MV-4-11 (cell line): ENCODE data around the gene LEFTY2.
"Not testable (repeated sequence)": the region's sequence is repeated elsewhere in the genome, so short reads cannot be mapped to it uniquely, and the experiment has no call there.

Experiments used
- DNase-seq: peaks from one replicate; lab custom pipeline; 2025; lab: John Stamatoyannopoulos, UW

LEFTY2 gene

GRCh38 chr1:225903623-225904022 is 37.4 kb downstream of the LEFTY2 start:
- DNase-seq: no peak

- DNase-seq: no peak
These were observed 41.7 kb downstream of the LEFTY2 start for GRCh38 chr1:225899044-225899925.

- DNase-seq: no peak
These were observed 43.2 kb downstream of the LEFTY2 start for GRCh38 chr1:225897595-225898514.

GRCh38 chr1:225896937-225897549 is 44.0 kb downstream of the LEFTY2 start:
- no peak for DNase-seq

GRCh38 chr1:225896494-225896893 is 44.5 kb downstream of the LEFTY2 start:
- no peak for DNase-seq

- no peak for DNase-seq
These were observed 48.7 kb downstream of the LEFTY2 start for GRCh38 chr1:225892307-225892706.

- no peak for DNase-seq
These were observed 49.6 kb downstream of the LEFTY2 start for GRCh38 chr1:225891229-225891972.

- no peak for DNase-seq
These were observed 50.4 kb downstream of the LEFTY2 start for GRCh38 chr1:225890346-225891228.

GRCh38 chr1:225889743-225890142 is 51.3 kb downstream of the LEFTY2 start:
- no peak for DNase-seq

GRCh38 chr1:225888898-225889601 is 52.0 kb downstream of the LEFTY2 start, which contains the start of gene LEFTY1:
Gene LEFTY1 (minus strand): TSS chr1:225889146. CDS start chr1:225889066, 80 bp downstream.
- DNase-seq: no peak

- no peak for DNase-seq
These were observed 52.6 kb downstream of the LEFTY2 start for GRCh38 chr1:225888289-225888897.

- DNase-seq: not testable (repeated sequence)
These were observed 53.3 kb downstream of the LEFTY2 start for GRCh38 chr1:225887554-225888288.

- DNase-seq: no peak
These were observed 54.0 kb downstream of the LEFTY2 start for GRCh38 chr1:225887030-225887314.
